Endothelial cell of umbilical vein (primary cell): ENCODE measurements around the gene HAPLN1.

Experiments used
- CTCF ChIP-seq, 2 donors: IDR thresholded peaks; 1 replicate in 1 of 2; 2 replicates in 1 of 2; pipeline ENCODE4 v1.5.1; 2011; ENCODE audit warnings: low read length in 2 of 2, mild to moderate bottlenecking in 2 of 2, moderate library complexity in 2 of 2, control low read depth in 1 of 2, inconsistent platforms in 1 of 2, low read depth in 1 of 2; ENCODE audit not compliant: insufficient read depth in 1 of 2; ENCODE audit errors: extremely low read depth in 1 of 2
- EZH2 ChIP-seq: IDR thresholded peaks from 2 replicates; pipeline ENCODE4 v1.6.1; 2012; ENCODE audit warnings: borderline replicate concordance, low read depth, mild to moderate bottlenecking, moderate library complexity, low read length, inconsistent platforms; ENCODE audit not compliant: severe bottlenecking
- GATA2 ChIP-seq: IDR thresholded peaks from 2 replicates; pipeline ENCODE4 v1.7.0; 2011; ENCODE audit warnings: low read depth, mild to moderate bottlenecking, moderate library complexity, mixed read lengths, low read length; ENCODE audit not compliant: insufficient read length, insufficient read depth
- POLR2A ChIP-seq: IDR thresholded peaks from 2 replicates; pipeline ENCODE4 v1.6.1; 2012; ENCODE audit warnings: low read depth, mild to moderate bottlenecking, control low read depth, low read length
- POLR2AphosphoS5 ChIP-seq: IDR thresholded peaks from 2 replicates; pipeline ENCODE4 v1.6.1; 2012; ENCODE audit warnings: low read depth, mild to moderate bottlenecking, control low read depth, low read length, moderate library complexity; ENCODE audit not compliant: insufficient read depth
- TF ChIP-seq, protein P1 (sequence below): IDR thresholded peaks from 2 replicates; pipeline ENCODE4 v1.6.1; 2011; ENCODE audit not compliant: insufficient read depth, insufficient read length

DNA sequence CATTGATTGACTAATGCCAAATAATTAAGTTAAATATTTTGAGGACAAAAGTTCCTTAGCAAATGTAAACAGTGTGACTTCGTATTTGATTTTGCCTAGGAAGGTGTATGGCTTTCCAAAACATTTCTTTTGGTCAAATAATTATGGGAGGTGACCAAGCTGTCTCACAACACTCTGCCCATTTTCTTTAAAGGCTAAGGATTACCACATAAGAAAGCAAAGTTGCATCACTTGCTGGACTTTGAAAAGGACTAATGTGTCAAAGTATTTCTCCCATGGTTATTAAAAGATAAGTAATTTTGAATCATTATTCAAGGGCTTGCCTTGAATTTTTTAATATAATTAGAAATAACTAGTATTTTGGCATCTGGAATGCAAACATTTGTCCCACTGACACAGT lies 74.7 kb downstream of the HAPLN1 start:
- no peak for TF ChIP-seq CTCF (IDR thresholded peaks at IDR 0.05; ENCODE audit: extremely low read depth in 1 of 2, insufficient read depth in 1 of 2, low read depth in 1 of 2, low read length in 2 of 2)
- no peak for TF ChIP-seq POLR2A
- no peak for TF ChIP-seq GATA2
- TF ChIP-seq EZH2: no peak
- TF ChIP-seq, protein P1, sequence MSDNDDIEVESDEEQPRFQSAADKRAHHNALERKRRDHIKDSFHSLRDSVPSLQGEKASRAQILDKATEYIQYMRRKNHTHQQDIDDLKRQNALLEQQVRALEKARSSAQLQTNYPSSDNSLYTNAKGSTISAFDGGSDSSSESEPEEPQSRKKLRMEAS: no peak
- TF ChIP-seq POLR2AphosphoS5: no peak
